GM19372 (cell line): ENCODE results near the gene ABHD15.
"Not testable (repeated sequence)": the region's sequence is repeated elsewhere in the genome, so short reads cannot be mapped to it uniquely, and the experiment has no call there.

Experiments used
- ATAC-seq: cut with Tn5 transposase; IDR thresholded peaks from one replicate; pipeline ENCODE4 v1.9.1; 2021; ENCODE audit warnings: mild to moderate bottlenecking, low read depth, moderate library complexity; ENCODE audit not compliant: unreplicated experiment

ABHD15 gene

DNA sequence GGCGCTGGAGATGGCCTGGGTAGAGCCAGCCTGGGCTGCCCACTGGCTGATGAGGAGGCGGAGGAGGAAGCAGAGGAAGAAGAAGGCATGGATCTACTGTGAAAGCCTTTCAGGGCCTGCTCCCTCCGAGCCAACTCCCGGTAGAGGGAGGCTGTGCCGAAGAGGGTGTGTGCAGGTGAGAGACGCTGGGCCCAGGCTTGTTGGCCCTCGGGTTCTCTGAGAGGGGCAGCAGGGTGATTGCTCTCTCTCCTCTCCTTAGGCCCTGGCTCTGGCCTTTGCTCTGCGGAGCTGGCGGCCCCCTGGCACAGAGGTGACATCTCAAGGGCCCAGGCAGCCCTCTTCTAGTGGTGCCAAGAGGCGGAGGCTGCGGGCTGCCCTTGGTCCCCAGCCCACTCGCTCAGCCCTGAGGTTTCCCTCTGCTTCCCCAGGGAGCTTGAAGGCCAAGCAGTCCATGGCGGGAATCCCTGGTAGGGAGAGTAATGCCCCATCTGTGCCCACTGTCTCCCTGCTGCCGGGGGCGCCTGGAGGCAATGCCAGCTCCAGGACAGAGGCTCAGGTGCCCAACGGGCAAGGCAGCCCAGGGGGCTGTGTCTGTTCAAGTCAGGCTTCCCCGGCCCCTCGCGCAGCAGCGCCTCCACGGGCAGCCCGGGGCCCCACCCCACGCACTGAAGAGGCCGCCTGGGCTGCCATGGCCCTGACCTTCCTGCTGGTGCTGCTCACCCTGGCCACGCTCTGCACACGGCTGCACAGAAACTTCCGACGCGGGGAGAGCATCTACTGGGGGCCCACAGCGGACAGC, 5.2 kb upstream of the ABHD15 start:
- no peak for ATAC-seq

GRCh38 chr17:29571486-29571882, 4.6 kb upstream of the ABHD15 start:
- ATAC-seq, result no peak

GRCh38 chr17:29570521-29570920, 3.7 kb upstream of the ABHD15 start:
- no peak for ATAC-seq

DNA sequence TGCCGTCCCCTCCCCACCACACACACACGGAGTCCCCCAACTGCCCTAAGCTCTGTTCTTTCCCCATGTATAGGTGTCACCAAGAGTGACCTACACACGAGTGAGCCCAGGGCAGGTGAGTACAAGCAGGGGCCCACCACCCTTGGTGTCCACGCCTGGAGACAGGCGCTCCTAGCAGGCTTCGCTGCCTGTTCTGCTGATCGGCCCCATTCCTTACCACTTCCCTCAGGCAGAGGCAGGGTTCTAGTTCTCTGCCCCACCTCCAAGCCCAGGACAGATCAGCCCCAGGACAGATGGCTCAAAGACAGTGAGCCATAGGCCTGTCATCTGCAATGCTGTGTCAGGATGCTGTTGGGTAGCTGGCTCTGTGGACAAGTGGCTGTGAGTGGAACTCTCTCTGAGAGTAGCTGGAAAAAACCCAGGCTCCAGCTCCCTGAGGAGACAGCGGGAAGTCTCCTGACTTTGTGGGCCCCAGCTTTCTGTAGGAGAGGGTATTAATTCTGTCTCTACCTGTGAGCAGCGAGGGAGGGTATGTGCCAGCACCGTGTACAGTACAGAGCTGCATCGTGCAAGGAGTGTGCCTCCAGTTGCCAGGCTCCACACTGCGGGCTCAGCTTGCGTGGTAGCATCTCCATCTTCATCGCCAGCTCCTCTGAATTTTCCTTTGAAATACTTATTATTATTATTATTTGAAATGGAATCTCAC, 2.6 kb upstream of the ABHD15 start:
- ATAC-seq, result no peak

GRCh38 chr17:29568331-29569244, 1.8 kb upstream of the ABHD15 start, which contains the start of gene TP53I13:
Gene TP53I13, plus strand, starts transcription at chr17:29568701. Its CDS starts 58 bp downstream, at chr17:29568759.
- ATAC-seq, result peak; percentile 31

DNA sequence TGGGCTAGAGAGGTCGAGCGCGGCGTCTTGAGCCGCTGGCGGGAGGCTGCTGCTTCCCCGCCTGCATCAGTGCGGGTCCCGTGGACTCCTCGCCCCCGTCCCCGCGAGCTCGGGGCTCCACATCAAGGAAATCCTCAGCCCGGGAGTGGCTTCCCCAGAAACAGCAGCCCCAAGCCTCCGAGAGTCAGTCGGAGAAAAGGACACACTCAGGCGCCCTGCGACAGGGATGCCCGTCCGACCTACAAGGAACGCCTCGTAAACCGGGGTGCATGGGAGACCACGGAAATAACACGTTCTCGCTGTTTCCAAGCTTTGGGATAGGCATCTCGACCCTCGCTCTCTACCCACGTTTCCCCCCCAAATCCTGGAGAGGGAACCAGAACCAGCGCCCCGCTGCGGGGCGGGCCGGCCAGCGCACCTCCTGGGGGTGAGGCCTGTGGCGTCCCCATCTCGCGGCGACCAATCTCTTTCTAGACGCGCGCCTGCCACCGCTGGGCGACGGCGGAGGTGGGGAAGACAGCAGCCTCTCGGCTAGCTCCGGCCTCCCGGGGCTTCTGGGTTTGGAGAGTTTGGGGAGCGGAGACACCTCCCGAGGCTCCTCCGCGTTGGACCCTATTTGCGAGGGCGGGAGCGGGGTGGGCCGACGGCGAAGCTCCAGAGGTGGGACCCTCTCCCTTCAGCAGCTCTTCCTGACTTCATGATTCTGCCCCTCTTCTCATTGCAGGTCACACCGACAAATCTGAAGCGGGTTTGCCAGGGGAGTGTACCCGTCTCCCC, 905 bp upstream of the ABHD15 start:
- peak; percentile 32 for ATAC-seq

DNA sequence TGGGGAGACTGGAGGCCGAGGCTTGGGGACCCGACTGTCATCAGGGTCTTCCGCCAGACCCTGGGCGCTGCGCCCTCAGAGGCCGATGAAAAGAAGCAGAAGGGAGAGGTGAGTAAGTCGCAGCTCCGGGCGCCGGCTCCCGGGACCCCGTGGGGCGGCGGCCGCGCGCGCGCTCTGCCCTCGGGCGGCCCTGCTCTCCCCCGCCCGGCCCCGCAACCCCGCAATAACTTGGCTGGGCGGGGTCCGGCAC, 392 bp upstream of the ABHD15 start:
- ATAC-seq, result peak; percentile 17

DNA sequence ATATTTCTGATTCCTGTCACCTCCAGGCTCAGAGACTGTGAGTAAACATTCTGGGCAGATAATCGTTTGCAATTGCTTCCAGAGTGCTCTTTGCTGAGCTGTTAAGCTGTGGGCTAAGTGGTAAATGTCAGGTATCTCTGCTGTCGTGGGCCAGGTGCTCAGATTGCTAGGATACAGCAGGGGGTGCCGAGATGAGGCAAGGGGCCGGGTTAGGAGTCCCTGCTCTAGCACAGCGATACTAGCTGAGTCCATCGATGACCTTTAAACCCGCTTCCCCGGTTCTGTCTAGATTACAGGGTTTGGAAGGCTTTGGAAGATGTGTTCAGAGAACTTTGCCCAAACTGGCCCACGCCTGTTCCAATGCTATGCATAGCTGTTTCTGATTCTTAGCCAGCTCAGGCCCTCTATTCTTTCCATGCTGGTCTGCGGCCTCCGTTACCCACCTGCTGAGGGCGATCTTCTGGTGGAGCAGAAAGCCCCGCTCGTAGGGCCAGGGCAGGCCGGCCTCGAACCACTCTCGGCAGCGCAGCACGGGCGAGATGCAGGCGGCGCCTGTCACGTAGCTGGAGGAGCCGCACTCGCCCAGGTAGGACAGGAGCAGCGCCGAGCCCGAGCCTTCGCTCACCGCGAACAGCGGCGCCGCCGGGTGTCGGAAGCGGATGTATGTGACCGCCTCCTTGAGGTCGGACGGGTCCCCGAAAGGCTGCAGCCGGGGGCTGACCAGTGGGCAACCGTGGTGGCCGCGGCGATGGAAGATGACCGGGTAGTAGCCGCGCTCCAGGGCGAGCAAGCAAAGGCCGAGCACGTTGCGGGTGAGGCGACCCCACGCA, 979 bp downstream of the ABHD15 start:
- no peak for ATAC-seq

DNA sequence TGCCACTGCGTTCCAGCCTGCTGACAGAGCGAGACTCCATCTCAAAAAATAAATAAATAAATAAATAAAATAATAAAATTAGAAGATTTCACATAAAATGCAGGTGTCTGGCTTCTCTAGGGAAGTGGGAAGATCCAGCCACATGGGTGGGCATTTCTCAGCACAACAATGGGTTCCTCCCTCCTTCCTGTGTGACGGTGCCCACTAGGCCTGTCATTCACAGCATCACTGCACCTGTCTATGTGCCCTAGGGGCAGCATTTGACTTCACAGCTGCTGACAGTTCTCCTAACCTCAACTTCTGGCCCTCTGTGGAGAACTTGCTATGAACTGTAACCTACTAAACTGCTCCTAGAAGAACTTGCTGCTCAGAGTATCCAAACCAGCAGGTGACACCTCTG, 3.0 kb downstream of the ABHD15 start:
- no peak for ATAC-seq

- no peak for ATAC-seq
Observed at GRCh38 chr17:29562615-29563014, 4.2 kb downstream of the ABHD15 start.

GRCh38 chr17:29561554-29562517, 5.0 kb downstream of the ABHD15 start:
- no peak for ATAC-seq

- ATAC-seq, result no peak
Observed at GRCh38 chr17:29560316-29560715, 6.5 kb downstream of the ABHD15 start.

DNA sequence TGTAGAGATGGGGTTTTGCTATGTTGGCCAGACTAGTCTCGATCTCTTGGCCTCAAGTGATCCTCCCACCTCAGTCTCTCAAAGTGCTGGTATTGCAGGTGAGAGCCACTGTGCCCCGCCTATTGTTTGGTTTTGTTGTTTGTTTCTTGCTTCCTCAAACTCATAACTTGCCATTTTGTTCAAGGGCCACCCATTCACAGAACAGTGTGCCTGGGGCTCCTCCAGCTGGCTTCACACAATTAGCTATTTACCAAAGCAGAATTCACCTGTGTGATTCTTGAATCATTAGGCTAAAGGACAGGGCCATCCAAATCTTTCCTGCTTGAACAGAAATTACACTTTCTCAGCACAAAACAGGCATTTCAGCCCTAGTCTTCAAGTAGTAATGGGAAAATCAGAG, 7.2 kb downstream of the ABHD15 start:
- no peak for ATAC-seq

- not testable (repeated sequence) for ATAC-seq
Observed at GRCh38 chr17:29558139-29558538, 8.7 kb downstream of the ABHD15 start.

GRCh38 chr17:29557739-29558116, 9.1 kb downstream of the ABHD15 start:
- ATAC-seq, result no peak

DNA sequence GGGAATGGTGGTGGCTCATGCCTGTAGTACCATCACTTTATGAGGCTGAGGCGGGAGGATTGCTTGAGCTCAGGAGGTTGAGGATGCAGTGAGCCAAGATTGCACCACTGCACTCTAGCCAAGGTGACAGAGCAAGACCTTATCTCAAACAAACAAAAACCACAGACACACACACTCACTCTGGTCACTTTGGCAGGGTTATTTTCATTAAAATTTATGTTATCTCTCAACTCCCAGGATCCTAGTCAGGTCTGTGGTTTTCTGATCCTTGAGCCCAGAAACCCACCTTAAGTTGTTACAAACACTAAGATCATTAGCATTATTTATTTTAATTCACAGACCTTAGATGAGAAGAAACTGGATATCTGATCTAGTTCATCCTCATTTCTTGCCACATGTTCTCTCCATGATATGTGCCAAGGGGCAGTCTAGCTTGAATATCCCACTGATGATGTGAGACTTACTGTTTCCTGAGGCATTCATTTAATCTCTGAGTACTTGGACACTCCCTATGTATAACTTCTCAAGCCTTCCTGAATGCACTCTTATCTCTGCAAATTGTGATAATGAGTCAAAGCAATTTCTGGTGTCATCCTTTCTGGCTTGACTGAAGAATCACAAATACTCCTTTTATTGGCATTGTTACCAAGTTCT, 9.6 kb downstream of the ABHD15 start:
- ATAC-seq, result no peak

GRCh38 chr17:29555840-29556239, 11.0 kb downstream of the ABHD15 start:
- ATAC-seq, result no peak
